ENCODE data around the gene NKX2-1.
"Not testable (repeated sequence)": the region's sequence is repeated elsewhere in the genome, so short reads cannot be mapped to it uniquely, and the experiment has no call there.

NKX2-1 gene

GRCh38 chr14:36502558-36503508 is 17.2 kb downstream of the NKX2-1 start:
- Mint-ChIP-seq H3K27ac (no peak overlapping the region), H3K9me3 (peaks cover 6 to 17% of the 10 kb centered on the region in 2 donors), H3K4me1 (peaks cover 20% of the 10 kb centered on the region), H3K4me3 (no peak overlapping the region), H3K27me3 (peaks cover 76% of the 10 kb centered on the region)
- no peak for DNase-seq
- no peak for ATAC-seq

GRCh38 chr14:36498938-36499337 is 21.1 kb downstream of the NKX2-1 start:
- H3K9me3 Mint-ChIP-seq: no peaks in the 10 kb centered on the region
- no peak overlapping the region for H3K27ac Mint-ChIP-seq
- ATAC-seq (no peak), DNase-seq (no peak)
- peaks cover 52% of the 10 kb centered on the region for H3K27me3 Mint-ChIP-seq
- peaks cover 5% of the 10 kb centered on the region for H3K4me1 Mint-ChIP-seq
- H3K4me3 Mint-ChIP-seq: no peak overlapping the region

- H3K27me3 Mint-ChIP-seq: peaks cover 46% of the 10 kb centered on the region
- H3K9me3 Mint-ChIP-seq: no peaks in the 10 kb centered on the region
- DNase-seq: no peak
- H3K4me3 Mint-ChIP-seq: no peak overlapping the region
- H3K27ac Mint-ChIP-seq: no peak overlapping the region
- ATAC-seq: no peak
- H3K4me1 Mint-ChIP-seq: no peaks in the 10 kb centered on the region
Measured at GRCh38 chr14:36496346-36496745, 23.7 kb downstream of the NKX2-1 start.

- peaks cover 51% of the 10 kb centered on the region for H3K27me3 Mint-ChIP-seq
- no peak for DNase-seq
- H3K4me3 Mint-ChIP-seq: no peak overlapping the region
- no peaks in the 10 kb centered on the region for H3K9me3 Mint-ChIP-seq
- ATAC-seq: no peak
- H3K4me1 Mint-ChIP-seq: no peaks in the 10 kb centered on the region
- peak overlapping the region in 1 of 2 donors; percentile 4 for H3K27ac Mint-ChIP-seq
Measured at GRCh38 chr14:36495666-36496065, 24.4 kb downstream of the NKX2-1 start.

GRCh38 chr14:36493761-36494160 is 26.3 kb downstream of the NKX2-1 start:
- ATAC-seq (no peak), DNase-seq (no peak)
- Mint-ChIP-seq H3K9me3 (no peaks in the 10 kb centered on the region), H3K4me3 (no peak overlapping the region), H3K4me1 (no peaks in the 10 kb centered on the region), H3K27ac (no peak overlapping the region), H3K27me3 (peaks cover 44% of the 10 kb centered on the region)

- ATAC-seq: no peak
- no peaks in the 10 kb centered on the region for H3K9me3 Mint-ChIP-seq
- no peaks in the 10 kb centered on the region for H3K4me1 Mint-ChIP-seq
- no peak overlapping the region for H3K27ac Mint-ChIP-seq
- H3K27me3 Mint-ChIP-seq: peaks cover 28% of the 10 kb centered on the region
- no peak for DNase-seq
- no peak overlapping the region for H3K4me3 Mint-ChIP-seq
Measured at GRCh38 chr14:36485773-36486172, 34.3 kb downstream of the NKX2-1 start.

GRCh38 chr14:36479344-36479743 is 40.7 kb downstream of the NKX2-1 start:
- peaks cover 4% of the 10 kb centered on the region for H3K4me1 Mint-ChIP-seq

GRCh38 chr14:36478782-36479181 is 41.2 kb downstream of the NKX2-1 start:
- DNase-seq (peak in 1 of 2 donors; percentile 14), ATAC-seq (peak; percentile 91)
- Mint-ChIP-seq H3K9me3 (peaks cover 7 to 8% of the 10 kb centered on the region in 2 donors), H3K4me1 (peaks cover 4% of the 10 kb centered on the region), H3K4me3 (no peak overlapping the region), H3K27ac (no peak overlapping the region), H3K27me3 (peaks cover 22% of the 10 kb centered on the region)

More at GRCh38 chr14:36479344-36479743, 40.7 kb downstream of the NKX2-1 start:
- DNase-seq: no peak
- H3K27me3 Mint-ChIP-seq: peaks cover 22% of the 10 kb centered on the region
- peak; percentile 59 for ATAC-seq
- peaks cover 7 to 8% of the 10 kb centered on the region in 2 donors for H3K9me3 Mint-ChIP-seq
- no peak overlapping the region for H3K27ac Mint-ChIP-seq
- H3K4me3 Mint-ChIP-seq: no peak overlapping the region

GRCh38 chr14:36477266-36477665 is 42.8 kb downstream of the NKX2-1 start:
- peaks cover 22% of the 10 kb centered on the region for H3K27me3 Mint-ChIP-seq
- no peak for DNase-seq
- H3K9me3 Mint-ChIP-seq: peaks cover 7 to 8% of the 10 kb centered on the region in 2 donors
- H3K4me1 Mint-ChIP-seq: peaks cover 4% of the 10 kb centered on the region
- H3K27ac Mint-ChIP-seq: no peak overlapping the region
- H3K4me3 Mint-ChIP-seq: no peak overlapping the region
- no peak for ATAC-seq

GRCh38 chr14:36476061-36476460 is 44.0 kb downstream of the NKX2-1 start:
- DNase-seq, H3K4me1 Mint-ChIP-seq, H3K9me3 Mint-ChIP-seq, H3K4me3 Mint-ChIP-seq, H3K27ac Mint-ChIP-seq, ATAC-seq: not testable (repeated sequence)
- peaks cover 22% of the 10 kb centered on the region for H3K27me3 Mint-ChIP-seq

- H3K4me1 Mint-ChIP-seq: peaks cover 4% of the 10 kb centered on the region
- H3K27ac Mint-ChIP-seq: no peak overlapping the region
- no peak overlapping the region for H3K4me3 Mint-ChIP-seq
- DNase-seq: no peak
- H3K27me3 Mint-ChIP-seq: peaks cover 14% of the 10 kb centered on the region
- no peak for ATAC-seq
- H3K9me3 Mint-ChIP-seq: peaks cover under 1% of the 10 kb centered on the region in 2 donors
Measured at GRCh38 chr14:36474593-36474992, 45.4 kb downstream of the NKX2-1 start.

- Mint-ChIP-seq H3K9me3 (no peaks in the 10 kb centered on the region), H3K4me1 (no peaks in the 10 kb centered on the region), H3K4me3 (no peak overlapping the region), H3K27me3 (peaks cover 11% of the 10 kb centered on the region), H3K27ac (no peak overlapping the region)
- no peak for ATAC-seq
- DNase-seq: no peak
Measured at GRCh38 chr14:36471431-36471830, 48.6 kb downstream of the NKX2-1 start.

GRCh38 chr14:36467332-36467731 is 52.7 kb downstream of the NKX2-1 start:
- ATAC-seq (no peak), DNase-seq (no peak)
- Mint-ChIP-seq H3K9me3 (no peaks in the 10 kb centered on the region), H3K4me3 (no peak overlapping the region), H3K4me1 (no peaks in the 10 kb centered on the region), H3K27ac (no peak overlapping the region), H3K27me3 (peaks cover 10% of the 10 kb centered on the region)

All from stimulated activated naive CD8-positive, alpha-beta T cell treated with anti-CD3 and anti-CD28 coated beads, Interleukin-15, amount 100 ng/mL, for 72 hours (primary cell).